SK-N-SH (cell line): ENCODE data around the gene ST6GALNAC3. TPM values are rescaled to one million over a fixed set of nuclear protein-coding genes. Genes with fewer than 3 reads are reported as not detected.
A peak's percentile ranks its signal among the peaks of the same experiment; 100 is the strongest.

Experiments
- CTCF ChIA-PET: fragments of 300-600, 350-600 bp; formaldehyde crosslinking; extraction: SDS; loops from one replicate; lab custom pipeline; 2021; lab: Yijun Ruan, JAX
- POLR2A ChIA-PET: fragments of 350-600 bp; sonication (Branson Sonifier 250); formaldehyde crosslinking; extraction: SDS; loops from one replicate; lab custom pipeline; 2020; ENCODE audit warnings: antibody characterized with exemption, inconsistent platforms; lab: Yijun Ruan, JAX
- DNase-seq: peaks from one replicate; pipeline ENCODE4 v3.0.0; 2012
- H2AFZ ChIP-seq: fragments of 200-600 bp; sonication (generic); 2 replicates; pipeline ENCODE4 v1.8.1; 2016; ENCODE audit warnings: antibody characterized with exemption, mild to moderate bottlenecking, low read depth
- H3F3A ChIP-seq: fragments of 200-600 bp; sonication (generic); replicated peaks from 2 replicates; pipeline ENCODE3; 2016; ENCODE audit warnings: antibody characterized with exemption, mild to moderate bottlenecking; ENCODE audit not compliant: insufficient read depth
- H3K27ac ChIP-seq, 2 experiments: fragments of 200-500 bp in 1 of 2; fragments of 200-600 bp in 1 of 2; sonication (Bioruptor generic) in 1 of 2; sonication (generic), shearing (Covaris generic) in 1 of 2; 2 replicates each; pipeline versions ENCODE4 v1.5.1 to v1.6.1; 2014 to 2016; ENCODE audit warnings: low read depth in 2 of 2, inconsistent platforms in 1 of 2, low read length in 1 of 2, mild to moderate bottlenecking in 1 of 2, mixed read lengths in 1 of 2
- H3K27me3 ChIP-seq: fragments of 200-600 bp; sonication (generic), shearing (Covaris generic); 2 replicates; pipeline ENCODE4 v1.6.1; 2016; ENCODE audit warnings: mixed run types; ENCODE audit not compliant: insufficient read depth
- H3K36me3 ChIP-seq, 2 experiments: fragments of 200-500 bp in 1 of 2; fragments of 200-600 bp in 1 of 2; sonication (Bioruptor generic) in 1 of 2; sonication (generic) in 1 of 2; replicated peaks in 1 of 2; 2 replicates each; pipeline versions ENCODE3 to v1.5.1; 2014 to 2016; ENCODE audit warnings: low read length in 1 of 2, mild to moderate bottlenecking in 1 of 2; ENCODE audit not compliant: insufficient read depth in 2 of 2, control insufficient read depth in 1 of 2
- H3K4me1 ChIP-seq, 2 experiments: fragments of 200-500 bp in 1 of 2; fragments of 200-600 bp in 1 of 2; sonication (Bioruptor generic) in 1 of 2; sonication (generic), shearing (Covaris generic) in 1 of 2; 2 replicates each; pipeline versions ENCODE4 v1.5.1 to v1.6.1; 2014 to 2016; ENCODE audit warnings: low read depth in 1 of 2, low read length in 1 of 2, mixed run types in 1 of 2; ENCODE audit not compliant: insufficient read depth in 2 of 2, control insufficient read depth in 1 of 2
- H3K4me2 ChIP-seq: fragments of 200-600 bp; sonication (generic), shearing (Covaris generic); 2 replicates; pipeline ENCODE4 v1.6.1; 2017; ENCODE audit warnings: mixed run types
- H3K4me3 ChIP-seq, 2 experiments: fragments of 200-500 bp in 1 of 2; fragments of 200-600 bp in 1 of 2; sonication (Bioruptor generic) in 1 of 2; sonication (generic), shearing (Covaris generic) in 1 of 2; 2 replicates each; pipeline versions ENCODE4 v1.5.1 to v1.8.1; 2014 to 2016; ENCODE audit warnings: low read depth in 2 of 2, inconsistent platforms in 1 of 2, low read length in 1 of 2, mild to moderate bottlenecking in 1 of 2, mixed read lengths in 1 of 2, moderate library complexity in 1 of 2
- H3K79me2 ChIP-seq: fragments of 200-600 bp; sonication (generic); 2 replicates; pipeline ENCODE4 v1.8.1; 2017; ENCODE audit warnings: mild to moderate bottlenecking; ENCODE audit not compliant: insufficient read depth
- H3K9ac ChIP-seq: fragments of 200-600 bp; sonication (generic); 2 replicates; pipeline ENCODE4 v1.6.1; 2017; ENCODE audit warnings: mixed run types
- H3K9me2 ChIP-seq: fragments of 200-600 bp; sonication (generic); 2 replicates; pipeline ENCODE4 v1.6.1; 2017; ENCODE audit warnings: mixed run types
- H3K9me3 ChIP-seq: fragments of 200-600 bp; sonication (generic); 2 replicates; pipeline ENCODE4 v1.6.1; 2017; ENCODE audit warnings: mixed run types, mild to moderate bottlenecking, moderate library complexity
- H4K20me1 ChIP-seq: fragments of 200-600 bp; sonication (generic); 2 replicates; pipeline ENCODE4 v1.6.1; 2017; ENCODE audit warnings: mild to moderate bottlenecking, mixed run types; ENCODE audit not compliant: insufficient read depth
- CHD2 ChIP-seq: fragments of 150-350 bp; IDR thresholded peaks from 2 replicates; pipeline ENCODE4 v1.6.1; 2018; ENCODE audit warnings: low read length; ENCODE audit not compliant: partially characterized antibody
- EP300 ChIP-seq, 2 experiments: IDR thresholded peaks; 2 replicates each; pipeline versions ENCODE4 v1.4.0 to v1.6.1; 2012; ENCODE audit warnings: borderline replicate concordance in 1 of 2, low read depth in 1 of 2, low read length in 1 of 2
- FOSL2 ChIP-seq: IDR thresholded peaks from 2 replicates; pipeline ENCODE4 v1.4.0; 2012; ENCODE audit warnings: low read depth, mild to moderate bottlenecking, moderate library complexity, borderline replicate concordance
- FOXJ3 ChIP-seq: sonication (generic); formaldehyde crosslinking; IDR thresholded peaks from 2 replicates; pipeline ENCODE4 v1.5.1; 2020; ENCODE audit warnings: mild to moderate bottlenecking, missing genetic modification reagents
- FOXM1 ChIP-seq: IDR thresholded peaks from 2 replicates; pipeline ENCODE4 v1.4.0; 2012; ENCODE audit warnings: low read depth, mild to moderate bottlenecking
- GABPA ChIP-seq: IDR thresholded peaks from 2 replicates; pipeline ENCODE4 v1.4.0; 2012; ENCODE audit warnings: low read depth, mild to moderate bottlenecking
- GATA2 ChIP-seq: sonication (generic); formaldehyde crosslinking; IDR thresholded peaks from 2 replicates; pipeline ENCODE4 v1.5.0; 2020; ENCODE audit warnings: mild to moderate bottlenecking, missing genetic modification reagents
- MEF2A ChIP-seq: IDR thresholded peaks from 2 replicates; pipeline ENCODE4 v1.4.0; 2012; ENCODE audit warnings: low read depth, borderline replicate concordance
- MXI1 ChIP-seq: IDR thresholded peaks from 2 replicates; pipeline ENCODE4 v1.6.1; 2012; ENCODE audit warnings: mild to moderate bottlenecking, low read depth, low read length, improper control_type of control experiment
- NFIC ChIP-seq: IDR thresholded peaks from 2 replicates; pipeline ENCODE4 v1.4.0; 2012; ENCODE audit warnings: borderline replicate concordance
- RAD21 ChIP-seq: IDR thresholded peaks from 2 replicates; pipeline ENCODE4 v1.6.1; 2012; ENCODE audit warnings: mild to moderate bottlenecking, low read length
- RCOR1 ChIP-seq: fragments of 150-350 bp; IDR thresholded peaks from 2 replicates; pipeline ENCODE4 v1.6.1; 2017; ENCODE audit warnings: antibody characterized with exemption, low read length
- RFX5 ChIP-seq: IDR thresholded peaks from 2 replicates; pipeline ENCODE4 v1.6.1; 2012; ENCODE audit warnings: mild to moderate bottlenecking, improper control_type of control experiment, low read length
- SMC3 ChIP-seq: IDR thresholded peaks from 2 replicates; pipeline ENCODE4 v1.6.1; 2012; ENCODE audit warnings: low read depth, low read length, improper control_type of control experiment
- YY1 ChIP-seq: IDR thresholded peaks from 2 replicates; pipeline ENCODE4 v1.4.0; 2012; ENCODE audit warnings: low read depth, mild to moderate bottlenecking
- WGBS: methylation state at CpG from one replicate; pipeline ENCODE4 v1.1.6; 2017; ENCODE audit warnings: low lambda C conversion rate; 5-methylcytosine and 5-hydroxymethylcytosine counted together
- polyA plus RNA-seq, 3 experiments: library from polyadenylated mRNA; depleted of rRNA; stranded (reverse); fragments of >200 nt; gene quantifications; 2 replicates each; pipeline ENCODE4 v1.2.3, GENCODE V29; 2012
- TF ChIP-seq, protein P1 (sequence below): IDR thresholded peaks from 2 replicates; pipeline ENCODE4; 2012
- TF ChIP-seq, protein P2 (sequence below): IDR thresholded peaks from 2 replicates; pipeline ENCODE4 v1.6.1; 2012; ENCODE audit warnings: mild to moderate bottlenecking, low read depth, low read length, moderate library complexity
- TF ChIP-seq, protein P3 (sequence below): IDR thresholded peaks from 2 replicates; pipeline ENCODE4 v1.4.0; 2012; ENCODE audit warnings: low read depth
- TF ChIP-seq, protein P4 (sequence below): IDR thresholded peaks from 2 replicates; pipeline ENCODE4 v1.4.0; 2012; ENCODE audit warnings: low read depth, borderline replicate concordance

Gene ST6GALNAC3
- polyA plus RNA-seq, 1 of the 3 experiments (the other 2 are of a cell fraction): 8.1 TPM

DNA sequence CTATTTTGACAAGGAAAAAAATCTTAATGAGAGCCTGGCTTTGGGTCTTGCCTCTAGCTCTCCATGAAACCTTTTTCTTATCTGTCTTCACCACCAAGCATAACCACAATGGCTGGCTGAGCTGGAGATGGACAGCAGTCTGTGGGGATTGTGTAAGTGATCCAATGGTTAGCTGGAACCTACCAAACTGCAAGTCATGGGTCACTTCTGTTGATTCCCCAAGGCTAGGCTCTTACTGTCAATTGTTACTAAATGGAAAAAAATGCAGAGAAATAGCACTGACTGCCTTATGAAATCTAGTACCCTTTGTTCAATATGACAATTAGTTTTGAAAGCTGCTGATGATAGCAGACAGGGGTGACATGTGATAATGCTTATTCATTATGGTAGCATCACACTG, 359.0 kb downstream of the ST6GALNAC3 start:
- H2AFZ ChIP-seq: no peak overlapping the region
- no peaks in the 10 kb centered on the region for H4K20me1 ChIP-seq
- no peak overlapping the region for H3K27ac ChIP-seq
- DNase-seq: no peak
- H3K4me3 ChIP-seq: no peak overlapping the region
- POLR2A ChIA-PET: no interaction called here
- H3K79me2 ChIP-seq: no peaks in the 10 kb centered on the region
- no peaks in the 10 kb centered on the region for H3K27me3 ChIP-seq
- H3K9me2 ChIP-seq: no peaks in the 10 kb centered on the region
- no peak overlapping the region for H3K4me2 ChIP-seq
- no peaks in the 10 kb centered on the region for H3K9me3 ChIP-seq
- H3K36me3 ChIP-seq: no peaks in the 10 kb centered on the region
- H3K9ac ChIP-seq: no peak overlapping the region
- H3K4me1 ChIP-seq: peaks cover 0 to 3% of the 10 kb centered on the region in 2 experiments; a peak in 2 of 4 replicates
- H3F3A ChIP-seq: no peaks in the 10 kb centered on the region
- TF ChIP-seq FOXJ3 (CRISPR knock-in tag): no peak
- TF ChIP-seq, protein P1, sequence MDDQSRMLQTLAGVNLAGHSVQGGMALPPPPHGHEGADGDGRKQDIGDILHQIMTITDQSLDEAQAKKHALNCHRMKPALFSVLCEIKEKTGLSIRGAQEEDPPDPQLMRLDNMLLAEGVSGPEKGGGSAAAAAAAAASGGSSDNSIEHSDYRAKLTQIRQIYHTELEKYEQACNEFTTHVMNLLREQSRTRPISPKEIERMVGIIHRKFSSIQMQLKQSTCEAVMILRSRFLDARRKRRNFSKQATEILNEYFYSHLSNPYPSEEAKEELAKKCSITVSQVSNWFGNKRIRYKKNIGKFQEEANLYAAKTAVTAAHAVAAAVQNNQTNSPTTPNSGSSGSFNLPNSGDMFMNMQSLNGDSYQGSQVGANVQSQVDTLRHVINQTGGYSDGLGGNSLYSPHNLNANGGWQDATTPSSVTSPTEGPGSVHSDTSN: 0 out of 2 replicates have a peak, but pooled peaks have one; percentile 10
- TF ChIP-seq MXI1: no peak
- TF ChIP-seq, protein P2, sequence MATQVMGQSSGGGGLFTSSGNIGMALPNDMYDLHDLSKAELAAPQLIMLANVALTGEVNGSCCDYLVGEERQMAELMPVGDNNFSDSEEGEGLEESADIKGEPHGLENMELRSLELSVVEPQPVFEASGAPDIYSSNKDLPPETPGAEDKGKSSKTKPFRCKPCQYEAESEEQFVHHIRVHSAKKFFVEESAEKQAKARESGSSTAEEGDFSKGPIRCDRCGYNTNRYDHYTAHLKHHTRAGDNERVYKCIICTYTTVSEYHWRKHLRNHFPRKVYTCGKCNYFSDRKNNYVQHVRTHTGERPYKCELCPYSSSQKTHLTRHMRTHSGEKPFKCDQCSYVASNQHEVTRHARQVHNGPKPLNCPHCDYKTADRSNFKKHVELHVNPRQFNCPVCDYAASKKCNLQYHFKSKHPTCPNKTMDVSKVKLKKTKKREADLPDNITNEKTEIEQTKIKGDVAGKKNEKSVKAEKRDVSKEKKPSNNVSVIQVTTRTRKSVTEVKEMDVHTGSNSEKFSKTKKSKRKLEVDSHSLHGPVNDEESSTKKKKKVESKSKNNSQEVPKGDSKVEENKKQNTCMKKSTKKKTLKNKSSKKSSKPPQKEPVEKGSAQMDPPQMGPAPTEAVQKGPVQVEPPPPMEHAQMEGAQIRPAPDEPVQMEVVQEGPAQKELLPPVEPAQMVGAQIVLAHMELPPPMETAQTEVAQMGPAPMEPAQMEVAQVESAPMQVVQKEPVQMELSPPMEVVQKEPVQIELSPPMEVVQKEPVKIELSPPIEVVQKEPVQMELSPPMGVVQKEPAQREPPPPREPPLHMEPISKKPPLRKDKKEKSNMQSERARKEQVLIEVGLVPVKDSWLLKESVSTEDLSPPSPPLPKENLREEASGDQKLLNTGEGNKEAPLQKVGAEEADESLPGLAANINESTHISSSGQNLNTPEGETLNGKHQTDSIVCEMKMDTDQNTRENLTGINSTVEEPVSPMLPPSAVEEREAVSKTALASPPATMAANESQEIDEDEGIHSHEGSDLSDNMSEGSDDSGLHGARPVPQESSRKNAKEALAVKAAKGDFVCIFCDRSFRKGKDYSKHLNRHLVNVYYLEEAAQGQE: 0 out of 2 replicates have a peak, but pooled peaks have one; percentile 30
- no peak for TF ChIP-seq NFIC
- CTCF ChIA-PET: interaction anchor here (0.6 to 1.4 kb wide), 2 partner anchors 111 to 178 kb away, joined by 3 read pairs; no protein-coding TSS in a partner anchor

DNA sequence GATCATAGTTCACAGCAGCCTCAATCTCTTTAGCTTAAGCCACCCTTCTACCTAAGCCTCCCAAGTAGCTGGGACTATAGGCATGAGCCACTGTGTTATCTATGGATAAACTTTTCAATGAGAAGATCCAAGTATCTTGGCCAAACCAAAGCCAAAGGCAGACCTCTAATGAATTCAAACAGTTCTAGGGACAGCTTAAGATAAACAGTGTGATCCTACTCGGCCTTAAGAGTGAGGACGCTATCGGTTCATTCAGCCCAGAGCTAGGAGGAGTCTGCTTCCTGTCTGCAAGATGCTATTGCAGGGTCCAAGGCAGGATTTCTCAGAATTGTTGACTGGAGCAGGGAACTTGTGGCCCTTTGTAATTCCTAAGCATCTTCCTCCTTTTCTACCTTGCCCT, 368.7 kb downstream of the ST6GALNAC3 start:
- DNase-seq: no peak
- no peaks in the 10 kb centered on the region for H3F3A ChIP-seq
- no peaks in the 10 kb centered on the region for H3K36me3 ChIP-seq
- H3K9ac ChIP-seq: no peak overlapping the region
- no peaks in the 10 kb centered on the region for H3K9me3 ChIP-seq
- H3K9me2 ChIP-seq: no peaks in the 10 kb centered on the region
- ChIA-PET CTCF (interaction anchor here (0.6 kb wide), 1 partner anchor 768 kb away, joined by 3 read pairs; no protein-coding TSS in a partner anchor), POLR2A (no interaction called here)
- H3K79me2 ChIP-seq: no peaks in the 10 kb centered on the region
- no peaks in the 10 kb centered on the region for H3K4me1 ChIP-seq
- H3K27me3 ChIP-seq: no peaks in the 10 kb centered on the region
- no peak overlapping the region for H3K4me2 ChIP-seq
- H3K27ac ChIP-seq: no peak overlapping the region
- H2AFZ ChIP-seq: no peak overlapping the region
- TF ChIP-seq MXI1 (no peak), RAD21 (no peak), RFX5 (no peak), RCOR1 (no peak), YY1 (no peak), CHD2 (no peak), GABPA (no peak), FOXM1 (no peak), SMC3 (no peak), FOSL2 (no peak), GATA2 (CRISPR knock-in tag) (no peak), MEF2A (no peak), EP300 (IDR thresholded peaks at IDR 0.05; ENCODE audit: borderline replicate concordance in 1 of 2, low read depth in 1 of 2, low read length in 1 of 2) (no peak)
- TF ChIP-seq, protein P3, sequence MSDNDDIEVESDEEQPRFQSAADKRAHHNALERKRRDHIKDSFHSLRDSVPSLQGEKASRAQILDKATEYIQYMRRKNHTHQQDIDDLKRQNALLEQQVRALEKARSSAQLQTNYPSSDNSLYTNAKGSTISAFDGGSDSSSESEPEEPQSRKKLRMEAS: no peak
- TF ChIP-seq, protein P4, sequence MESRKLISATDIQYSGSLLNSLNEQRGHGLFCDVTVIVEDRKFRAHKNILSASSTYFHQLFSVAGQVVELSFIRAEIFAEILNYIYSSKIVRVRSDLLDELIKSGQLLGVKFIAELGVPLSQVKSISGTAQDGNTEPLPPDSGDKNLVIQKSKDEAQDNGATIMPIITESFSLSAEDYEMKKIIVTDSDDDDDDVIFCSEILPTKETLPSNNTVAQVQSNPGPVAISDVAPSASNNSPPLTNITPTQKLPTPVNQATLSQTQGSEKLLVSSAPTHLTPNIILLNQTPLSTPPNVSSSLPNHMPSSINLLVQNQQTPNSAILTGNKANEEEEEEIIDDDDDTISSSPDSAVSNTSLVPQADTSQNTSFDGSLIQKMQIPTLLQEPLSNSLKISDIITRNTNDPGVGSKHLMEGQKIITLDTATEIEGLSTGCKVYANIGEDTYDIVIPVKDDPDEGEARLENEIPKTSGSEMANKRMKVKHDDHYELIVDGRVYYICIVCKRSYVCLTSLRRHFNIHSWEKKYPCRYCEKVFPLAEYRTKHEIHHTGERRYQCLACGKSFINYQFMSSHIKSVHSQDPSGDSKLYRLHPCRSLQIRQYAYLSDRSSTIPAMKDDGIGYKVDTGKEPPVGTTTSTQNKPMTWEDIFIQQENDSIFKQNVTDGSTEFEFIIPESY: no peak
- no peak overlapping the region for H3K4me3 ChIP-seq
- 85% methylated on average over 3 of the region's 3 CpGs for WGBS
- H4K20me1 ChIP-seq: no peaks in the 10 kb centered on the region
